ENCODE measurements around the gene TACR1.

- TF ChIP-seq, protein P1, sequence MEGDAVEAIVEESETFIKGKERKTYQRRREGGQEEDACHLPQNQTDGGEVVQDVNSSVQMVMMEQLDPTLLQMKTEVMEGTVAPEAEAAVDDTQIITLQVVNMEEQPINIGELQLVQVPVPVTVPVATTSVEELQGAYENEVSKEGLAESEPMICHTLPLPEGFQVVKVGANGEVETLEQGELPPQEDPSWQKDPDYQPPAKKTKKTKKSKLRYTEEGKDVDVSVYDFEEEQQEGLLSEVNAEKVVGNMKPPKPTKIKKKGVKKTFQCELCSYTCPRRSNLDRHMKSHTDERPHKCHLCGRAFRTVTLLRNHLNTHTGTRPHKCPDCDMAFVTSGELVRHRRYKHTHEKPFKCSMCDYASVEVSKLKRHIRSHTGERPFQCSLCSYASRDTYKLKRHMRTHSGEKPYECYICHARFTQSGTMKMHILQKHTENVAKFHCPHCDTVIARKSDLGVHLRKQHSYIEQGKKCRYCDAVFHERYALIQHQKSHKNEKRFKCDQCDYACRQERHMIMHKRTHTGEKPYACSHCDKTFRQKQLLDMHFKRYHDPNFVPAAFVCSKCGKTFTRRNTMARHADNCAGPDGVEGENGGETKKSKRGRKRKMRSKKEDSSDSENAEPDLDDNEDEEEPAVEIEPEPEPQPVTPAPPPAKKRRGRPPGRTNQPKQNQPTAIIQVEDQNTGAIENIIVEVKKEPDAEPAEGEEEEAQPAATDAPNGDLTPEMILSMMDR (IDR thresholded peaks at IDR 0.05; ENCODE audit: control extremely low read depth in 1 of 3, insufficient read depth in 1 of 3, low read depth in 1 of 3, low read length in 3 of 3), result peak in 2 of 3 experiments; percentile 30 to 41; a peak in 2 of 4 replicates
- TF ChIP-seq POLR2AphosphoS5 (IDR thresholded peaks at IDR 0.05; ENCODE audit: low read depth, low read length) (no peak), JUND (IDR thresholded peaks at IDR 0.05; ENCODE audit: low read length) (no peak), BRCA1 (IDR thresholded peaks at IDR 0.05; ENCODE audit: low read depth, low read length) (no peak), JUN (IDR thresholded peaks at IDR 0.05; ENCODE audit: low read depth, low read length) (no peak), EGR1 (IDR thresholded peaks at IDR 0.05; ENCODE audit: borderline replicate concordance, low read depth, low read length) (no peak)
Measured at GRCh38 chr2:75157435-75157834, 41.9 kb downstream of the TACR1 start.

Measured in H1 (cell line).